Thoracic aorta (tissue), 2 donors: ENCODE results near the gene SMOC2. TPM values are rescaled to one million over a fixed set of nuclear protein-coding genes. Genes with fewer than 3 reads are reported as not detected.
A peak's percentile ranks its signal among the peaks of the same experiment; 100 is the strongest.

Experiments used
- ATAC-seq: fragments of 150-250 bp; one replicate; pipeline ENCODE4 v1.8.0; 2017; ENCODE audit warnings: low read depth; ENCODE audit not compliant: insufficient number of reproducible peaks, low FRiP score
- DNase-seq: peaks from one replicate; pipeline ENCODE4 v3.0.0-alpha.2; 2020; ENCODE audit warnings: low spot score
- H3K27ac ChIP-seq, 2 donors: fragments of 200-600 bp; sonication (generic); 1 replicate in 1 of 2; 2 replicates in 1 of 2; pipeline ENCODE4 v1.5.1; 2016; ENCODE audit warnings: mild to moderate bottlenecking in 2 of 2, moderate library complexity in 2 of 2
- H3K27me3 ChIP-seq: fragments of 200-600 bp; sonication (generic); replicated peaks from 2 replicates; pipeline ENCODE4 v1.6.0; 2016; ENCODE audit warnings: mild to moderate bottlenecking; ENCODE audit not compliant: insufficient read depth
- H3K36me3 ChIP-seq: fragments of 200-600 bp; sonication (generic); one replicate; pipeline ENCODE4 v1.5.1; 2016
- H3K4me1 ChIP-seq, 2 donors: fragments of 200-600 bp; sonication (generic); 1 replicate in 1 of 2; 2 replicates in 1 of 2; pipeline versions ENCODE4 v1.5.1 to v1.6.0; 2016; ENCODE audit warnings: low read depth in 2 of 2, mild to moderate bottlenecking in 1 of 2; ENCODE audit not compliant: control insufficient read depth in 1 of 2
- H3K4me3 ChIP-seq: fragments of 200-600 bp; sonication (generic); 2 replicates; pipeline ENCODE4 v1.5.1; 2016; ENCODE audit warnings: mild to moderate bottlenecking
- H3K9me3 ChIP-seq: fragments of 200-600 bp; sonication (generic); 2 replicates; pipeline ENCODE4 v1.5.1; 2016
- CTCF ChIP-seq: fragments of 200-600 bp; sonication (generic); IDR thresholded peaks from one replicate; pipeline ENCODE4 v1.5.1; 2019; ENCODE audit warnings: antibody characterized with exemption
- total RNA-seq, 2 donors: library from RNA; depleted of rRNA; stranded (reverse); fragments of >200 nt; gene quantifications; one replicate each; pipeline versions ENCODE4 v1.1.0 to v1.2.3, GENCODE V29; 2016

Gene SMOC2
- total RNA-seq, 2 donors from 2014 or later = 334 to 424 TPM

GRCh38 chr6:168442646-168443045, 1.7 kb downstream of the SMOC2 start:
- ATAC-seq = no peak
- Histone ChIP-seq H3K27me3 (no peaks in the 10 kb centered on the region), H3K36me3 (no peaks in the 10 kb centered on the region), H3K9me3 (no peaks in the 10 kb centered on the region), H3K4me1 (peaks cover 8 to 73% of the 10 kb centered on the region in 2 donors), H3K27ac (peak overlapping the region; percentile 85 to 86), H3K4me3 (peak overlapping the region; percentile 71)
- no peak for DNase-seq
- TF ChIP-seq CTCF = no peak

DNA sequence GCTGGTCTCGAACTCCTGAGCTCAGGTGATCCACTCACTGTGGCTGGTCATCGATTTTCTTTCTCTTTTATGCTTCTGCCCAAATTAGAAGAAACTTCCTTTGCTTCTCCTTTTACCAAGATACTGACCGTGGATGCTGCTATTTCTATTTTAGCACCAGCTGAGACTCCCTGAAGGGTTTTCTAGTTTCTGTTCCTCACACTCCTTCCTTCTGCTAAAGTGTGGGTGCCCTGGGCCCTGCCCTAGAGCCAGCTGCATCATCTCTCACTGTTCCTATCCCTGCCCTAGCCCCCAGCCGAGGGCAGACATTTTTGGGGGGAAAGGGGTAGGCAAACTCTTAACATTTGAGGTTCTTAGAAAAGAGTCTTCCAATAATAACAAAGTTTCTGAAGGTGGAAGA, 6.3 kb downstream of the SMOC2 start:
- ATAC-seq (no peak), DNase-seq (no peak)
- TF ChIP-seq CTCF = no peak
- H3K27me3 ChIP-seq = no peaks in the 10 kb centered on the region
- peaks cover 22 to 78% of the 10 kb centered on the region in 2 donors for H3K4me1 ChIP-seq
- H3K4me3 ChIP-seq = peak overlapping the region; percentile 20
- no peaks in the 10 kb centered on the region for H3K9me3 ChIP-seq
- H3K36me3 ChIP-seq = no peaks in the 10 kb centered on the region
- H3K27ac ChIP-seq = peak overlapping the region; percentile 60 to 61

DNA sequence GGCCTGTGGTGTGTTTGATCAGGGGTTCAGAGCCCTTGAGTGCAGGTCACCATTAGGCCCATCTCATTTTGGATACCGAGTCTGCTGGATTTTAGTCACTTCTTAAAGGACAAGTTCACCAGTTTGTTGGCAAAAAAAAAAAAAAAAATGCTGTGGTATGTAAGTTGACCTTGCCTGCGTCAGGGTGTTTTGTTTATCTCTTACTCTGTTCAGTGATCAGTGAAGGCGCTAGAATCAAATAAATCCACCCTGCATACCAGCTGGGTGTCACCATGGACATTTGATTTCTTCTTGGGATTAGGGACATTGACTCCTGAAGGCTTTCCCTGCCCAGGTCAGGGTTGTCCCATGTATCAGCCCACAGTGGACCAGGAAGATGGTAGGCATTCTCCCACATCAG, 6.7 kb downstream of the SMOC2 start:
- DNase-seq = no peak
- peaks cover 25 to 81% of the 10 kb centered on the region in 2 donors for H3K4me1 ChIP-seq
- no peak overlapping the region for H3K4me3 ChIP-seq
- TF ChIP-seq CTCF = no peak
- ATAC-seq = no peak
- no peaks in the 10 kb centered on the region for H3K9me3 ChIP-seq
- H3K27ac ChIP-seq = peak overlapping the region; percentile 54 to 61
- H3K36me3 ChIP-seq = no peaks in the 10 kb centered on the region
- no peaks in the 10 kb centered on the region for H3K27me3 ChIP-seq

- Histone ChIP-seq H3K9me3 (no peaks in the 10 kb centered on the region), H3K27me3 (no peaks in the 10 kb centered on the region), H3K4me3 (no peak overlapping the region), H3K27ac (peak overlapping the region; percentile 54 to 61), H3K36me3 (no peaks in the 10 kb centered on the region), H3K4me1 (peaks cover 32 to 81% of the 10 kb centered on the region in 2 donors)
- no peak for ATAC-seq
- TF ChIP-seq CTCF = no peak
- DNase-seq = no peak
These were observed 7.4 kb downstream of the SMOC2 start for GRCh38 chr6:168448243-168448855.

DNA sequence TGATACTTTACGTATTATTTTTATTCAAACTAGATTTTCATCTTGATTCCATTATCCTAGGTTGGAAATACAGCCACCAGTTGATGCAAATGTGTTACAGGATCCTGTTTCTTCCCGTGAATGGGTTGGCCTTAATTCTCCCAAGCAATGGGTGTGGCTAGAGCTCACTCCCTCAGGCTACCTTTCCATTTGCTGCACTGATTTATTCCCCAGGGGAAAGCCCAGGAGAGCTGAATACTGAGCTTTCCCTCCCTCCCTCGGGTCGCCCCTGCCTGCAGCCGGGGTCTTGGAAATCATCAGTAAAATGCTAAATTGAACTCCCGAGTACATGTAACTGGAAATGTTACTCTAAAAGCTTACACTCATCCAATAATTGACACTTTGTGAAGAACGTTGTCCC, 9.9 kb downstream of the SMOC2 start:
- ATAC-seq (no peak), DNase-seq (no peak)
- Histone ChIP-seq H3K9me3 (no peaks in the 10 kb centered on the region), H3K4me1 (peaks cover 49 to 84% of the 10 kb centered on the region in 2 donors), H3K4me3 (no peak overlapping the region), H3K27me3 (no peaks in the 10 kb centered on the region), H3K27ac (peak overlapping the region; percentile 88 to 93), H3K36me3 (no peaks in the 10 kb centered on the region)
- no peak for TF ChIP-seq CTCF
